Muscle layer of colon (tissue), 2 donors: ENCODE data around the gene ERCC6L2.

Experiments used
- H3K27ac ChIP-seq: one replicate; pipeline ENCODE4 v1.7.0; 2013; ENCODE audit warnings: low read depth, mild to moderate bottlenecking, low read length, moderate library complexity
- H3K27me3 ChIP-seq, 2 donors: one replicate each; pipeline ENCODE4 v1.7.0; 2013; ENCODE audit warnings: low read length in 2 of 2, mild to moderate bottlenecking in 2 of 2; ENCODE audit not compliant: insufficient read depth in 2 of 2, control insufficient read depth in 1 of 2
- H3K36me3 ChIP-seq: one replicate; pipeline ENCODE4 v1.7.0; 2013; ENCODE audit warnings: mild to moderate bottlenecking, low read length; ENCODE audit not compliant: insufficient read depth
- H3K4me1 ChIP-seq: one replicate; pipeline ENCODE4 v1.7.0; 2013; ENCODE audit warnings: mild to moderate bottlenecking, low read length; ENCODE audit not compliant: insufficient read depth
- H3K4me3 ChIP-seq, 2 donors: one replicate each; pipeline ENCODE4 v1.7.0; 2013; ENCODE audit warnings: low read length in 2 of 2, low read depth in 1 of 2, mild to moderate bottlenecking in 1 of 2, moderate library complexity in 1 of 2
- H3K9ac ChIP-seq: one replicate; pipeline ENCODE4 v1.7.0; 2013; ENCODE audit warnings: low read length
- H3K9me3 ChIP-seq: one replicate; pipeline ENCODE4 v1.7.0; 2013; ENCODE audit warnings: mild to moderate bottlenecking, low read length
- donor health status: abdominal sarcoma.
- donor health status: Adenocarcinoma of cecum.

ERCC6L2 gene

DNA sequence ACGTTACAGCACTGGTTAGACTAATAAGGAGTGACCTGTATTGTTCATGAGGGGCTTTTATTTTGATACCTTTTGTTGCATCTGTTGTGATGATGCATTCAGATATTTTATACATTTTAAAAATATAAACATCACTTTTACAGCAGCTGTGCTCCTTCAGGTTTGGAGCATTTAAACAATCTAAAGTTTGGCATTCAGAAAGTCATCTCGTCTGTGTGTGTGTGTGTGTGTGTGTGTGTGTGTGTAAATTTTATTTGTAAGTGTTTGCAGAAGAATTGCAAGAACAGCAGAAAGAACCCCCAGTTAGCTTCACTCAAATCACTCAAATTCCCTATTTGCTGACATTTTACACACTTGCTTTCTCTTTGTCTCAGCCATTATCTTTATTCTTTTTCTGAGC lies 87.4 kb downstream of the ERCC6L2 start:
- Histone ChIP-seq H3K27me3 (no peaks in the 10 kb centered on the region), H3K9me3 (no peaks in the 10 kb centered on the region), H3K27ac (no peak overlapping the region), H3K9ac (no peak overlapping the region), H3K36me3 (no peaks in the 10 kb centered on the region), H3K4me1 (no peaks in the 10 kb centered on the region), H3K4me3 (no peak overlapping the region)

DNA sequence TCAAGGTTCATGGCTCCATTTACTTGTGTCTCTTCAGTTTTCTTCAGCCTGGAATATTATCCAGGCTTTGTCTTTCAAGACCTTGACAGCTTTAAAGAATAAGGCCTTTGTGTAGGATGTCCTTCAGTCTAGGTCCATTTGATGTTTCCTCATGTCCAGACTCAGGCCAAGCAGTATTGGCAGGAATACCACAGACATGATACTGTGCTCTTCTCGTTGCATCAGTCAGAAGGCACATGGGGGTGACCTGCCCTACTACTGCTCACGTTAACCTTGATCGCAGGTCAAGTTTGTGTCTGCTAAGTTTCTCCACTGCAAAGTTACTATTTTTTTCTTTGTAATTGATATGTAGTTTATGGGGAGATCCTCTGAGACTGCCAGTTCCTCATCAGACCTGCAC lies 88.2 kb downstream of the ERCC6L2 start:
- Histone ChIP-seq H3K27ac (no peak overlapping the region), H3K4me3 (no peak overlapping the region), H3K27me3 (no peaks in the 10 kb centered on the region), H3K4me1 (no peaks in the 10 kb centered on the region), H3K9me3 (no peaks in the 10 kb centered on the region), H3K9ac (no peak overlapping the region), H3K36me3 (no peaks in the 10 kb centered on the region)

DNA sequence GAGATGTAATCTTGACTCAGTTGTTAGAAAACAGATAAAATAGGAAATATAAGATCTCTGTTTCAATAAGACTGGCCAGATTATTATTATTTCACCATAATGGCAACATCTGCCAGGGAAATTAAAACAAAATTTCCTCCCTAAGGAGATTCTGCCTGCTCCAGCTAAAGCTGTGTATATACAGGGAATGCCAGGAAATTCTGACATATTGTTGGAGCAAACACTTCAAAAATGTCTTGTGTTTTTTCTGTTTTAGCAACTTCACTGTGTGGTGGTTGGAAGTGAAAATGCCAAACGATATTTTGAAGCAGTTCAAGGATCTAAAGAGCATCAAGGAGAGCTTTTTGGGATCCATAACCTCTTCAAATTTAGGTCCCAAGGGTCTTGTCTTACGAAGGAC lies 90.8 kb downstream of the ERCC6L2 start:
- Histone ChIP-seq H3K27me3 (no peaks in the 10 kb centered on the region), H3K4me1 (no peaks in the 10 kb centered on the region), H3K9me3 (no peaks in the 10 kb centered on the region), H3K27ac (no peak overlapping the region), H3K36me3 (no peaks in the 10 kb centered on the region), H3K9ac (no peak overlapping the region), H3K4me3 (no peak overlapping the region)

DNA sequence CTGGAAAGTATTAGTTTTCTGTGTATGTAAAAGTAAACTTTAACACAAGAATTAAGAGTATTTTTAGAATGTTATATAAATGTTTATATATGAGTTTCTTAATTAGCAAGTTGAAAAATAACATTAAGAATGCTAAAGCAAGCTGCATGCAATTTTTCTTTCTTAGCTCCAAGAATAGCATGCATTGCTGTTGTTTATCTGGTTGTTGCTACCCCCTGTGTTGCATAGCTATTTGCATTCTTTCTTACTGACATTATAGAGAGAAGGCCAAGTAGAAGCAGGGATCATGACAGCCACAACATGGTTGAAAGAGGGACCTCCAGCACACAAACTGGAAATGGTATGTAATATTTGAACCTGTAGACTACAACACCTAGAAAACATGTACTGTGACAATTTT lies 94.8 kb downstream of the ERCC6L2 start:
- no peaks in the 10 kb centered on the region for H3K9me3 ChIP-seq
- no peak overlapping the region for H3K27ac ChIP-seq
- H3K36me3 ChIP-seq, result peaks cover 11% of the 10 kb centered on the region
- no peak overlapping the region for H3K4me3 ChIP-seq
- H3K27me3 ChIP-seq, result no peaks in the 10 kb centered on the region
- H3K9ac ChIP-seq, result no peak overlapping the region
- H3K4me1 ChIP-seq, result no peaks in the 10 kb centered on the region

DNA sequence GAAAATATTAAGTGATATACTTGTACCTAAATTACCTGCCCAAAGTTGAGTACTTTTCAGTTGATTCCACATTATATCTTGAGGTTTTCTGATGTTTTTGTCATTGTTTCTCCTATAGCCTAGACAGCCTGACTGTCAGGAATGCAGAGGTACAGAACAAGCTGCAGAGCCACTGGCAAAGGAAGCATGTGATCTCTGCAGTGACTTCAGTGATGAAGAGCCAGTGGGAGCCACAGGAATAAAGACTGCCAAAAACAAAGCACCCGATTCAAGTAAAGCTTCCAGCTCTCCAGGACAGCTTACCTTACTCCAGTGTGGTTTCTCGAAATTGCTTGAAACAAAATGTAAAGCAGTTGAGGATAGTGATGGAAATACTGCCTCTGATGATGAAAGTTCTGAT lies 96.3 kb downstream of the ERCC6L2 start:
- no peak overlapping the region for H3K27ac ChIP-seq

DNA sequence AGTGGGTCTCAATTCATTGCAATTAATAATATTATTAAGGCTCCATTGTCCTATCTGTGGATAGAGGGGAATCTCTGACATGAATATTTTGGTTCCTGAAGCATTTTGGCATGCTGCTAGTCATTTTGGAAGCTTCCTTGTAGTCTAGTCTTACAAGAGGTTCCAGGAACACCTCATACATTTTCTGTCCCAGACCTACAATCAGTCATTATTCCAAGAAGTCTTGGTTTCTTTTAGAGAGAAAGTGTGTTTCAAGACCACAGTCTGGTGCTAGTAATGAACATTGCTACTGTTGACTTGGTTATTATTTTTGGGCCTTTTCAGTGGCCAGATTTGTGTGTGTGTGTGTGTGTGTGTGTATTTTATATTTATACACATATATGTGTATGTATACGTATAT lies 98.9 kb downstream of the ERCC6L2 start:
- H3K9ac ChIP-seq, result no peak overlapping the region
- H3K4me3 ChIP-seq, result no peak overlapping the region
- no peaks in the 10 kb centered on the region for H3K9me3 ChIP-seq
- H3K27me3 ChIP-seq, result no peaks in the 10 kb centered on the region
- H3K4me1 ChIP-seq, result peaks cover 6% of the 10 kb centered on the region
- H3K27ac ChIP-seq, result no peak overlapping the region
- H3K36me3 ChIP-seq, result peaks cover 11% of the 10 kb centered on the region

More for the DNA sequence above, 96.3 kb downstream of the ERCC6L2 start:
- no peaks in the 10 kb centered on the region for H3K9me3 ChIP-seq
- no peaks in the 10 kb centered on the region for H3K27me3 ChIP-seq
- H3K36me3 ChIP-seq, result peaks cover 11% of the 10 kb centered on the region
- no peaks in the 10 kb centered on the region for H3K4me1 ChIP-seq
- no peak overlapping the region for H3K9ac ChIP-seq
- H3K4me3 ChIP-seq, result no peak overlapping the region

DNA sequence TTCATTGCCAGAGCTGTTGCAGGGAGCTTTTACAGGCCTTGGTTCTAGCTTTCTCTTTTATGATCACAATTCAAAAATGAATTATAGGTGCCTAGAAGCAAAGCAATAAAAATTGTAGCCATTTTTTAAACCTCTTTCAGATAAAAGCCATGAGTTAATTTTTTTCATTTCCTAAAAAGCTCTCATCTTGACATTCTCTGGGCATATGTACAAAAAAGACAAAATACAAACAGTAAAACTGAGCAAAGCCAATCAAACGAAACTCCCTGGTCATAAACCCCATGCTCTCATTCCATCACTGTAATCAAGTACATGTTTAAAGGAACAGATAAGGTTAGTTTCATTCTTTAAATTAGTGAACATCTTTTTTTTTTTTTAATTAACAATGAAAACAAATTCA lies 101.9 kb downstream of the ERCC6L2 start:
- no peaks in the 10 kb centered on the region for H3K27me3 ChIP-seq
- no peak overlapping the region for H3K9ac ChIP-seq
- H3K4me3 ChIP-seq, result no peak overlapping the region
- H3K9me3 ChIP-seq, result no peaks in the 10 kb centered on the region
- H3K4me1 ChIP-seq, result peaks cover 6% of the 10 kb centered on the region
- H3K27ac ChIP-seq, result no peak overlapping the region
- H3K36me3 ChIP-seq, result peaks cover 10% of the 10 kb centered on the region

DNA sequence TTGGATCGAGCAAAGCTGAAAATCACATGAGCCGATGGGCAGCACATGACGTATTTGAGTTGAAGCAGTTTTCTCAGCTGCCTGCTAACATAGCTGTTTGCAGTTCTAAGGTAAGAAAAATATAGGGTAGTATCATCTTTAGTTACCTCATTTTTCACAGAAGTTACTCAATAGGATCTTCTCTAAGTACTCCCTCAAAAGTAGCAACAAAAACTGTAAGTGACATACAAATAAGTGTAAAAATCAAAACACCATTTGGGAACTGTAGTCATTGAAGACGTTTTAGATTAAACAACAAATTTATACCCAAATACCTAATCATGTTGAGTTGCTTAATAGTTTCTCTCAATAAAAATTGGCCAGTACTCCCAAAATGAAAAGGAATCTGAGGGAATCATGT lies 102.6 kb downstream of the ERCC6L2 start:
- peaks cover 2% of the 10 kb centered on the region for H3K36me3 ChIP-seq
- H3K27me3 ChIP-seq, result no peaks in the 10 kb centered on the region
- peaks cover 6% of the 10 kb centered on the region for H3K4me1 ChIP-seq
- H3K9ac ChIP-seq, result no peak overlapping the region
- H3K27ac ChIP-seq, result no peak overlapping the region
- no peaks in the 10 kb centered on the region for H3K9me3 ChIP-seq
- H3K4me3 ChIP-seq, result no peak overlapping the region

DNA sequence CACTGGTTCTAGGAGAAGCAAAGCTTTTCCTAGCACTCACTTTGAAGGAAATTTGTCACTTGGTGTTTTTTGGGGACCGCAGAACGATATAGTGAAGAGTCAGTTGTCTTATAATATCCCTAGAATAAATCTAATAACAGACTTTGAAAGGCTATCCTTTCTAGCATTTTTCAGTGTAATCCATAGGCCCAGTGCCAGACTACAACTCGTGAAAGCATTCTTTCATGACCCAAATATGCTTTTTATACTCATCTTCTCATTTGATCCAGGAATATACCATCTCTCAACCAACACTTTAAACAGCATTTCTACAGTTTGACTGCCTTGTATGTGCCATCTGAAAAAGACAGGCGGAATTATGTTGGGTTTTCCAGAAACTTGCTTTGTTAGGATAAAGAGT lies 104.0 kb downstream of the ERCC6L2 start:
- Histone ChIP-seq H3K9me3 (no peaks in the 10 kb centered on the region), H3K4me1 (peaks cover 6% of the 10 kb centered on the region), H3K4me3 (no peak overlapping the region), H3K27ac (no peak overlapping the region), H3K9ac (no peak overlapping the region), H3K27me3 (no peaks in the 10 kb centered on the region), H3K36me3 (no peaks in the 10 kb centered on the region)

DNA sequence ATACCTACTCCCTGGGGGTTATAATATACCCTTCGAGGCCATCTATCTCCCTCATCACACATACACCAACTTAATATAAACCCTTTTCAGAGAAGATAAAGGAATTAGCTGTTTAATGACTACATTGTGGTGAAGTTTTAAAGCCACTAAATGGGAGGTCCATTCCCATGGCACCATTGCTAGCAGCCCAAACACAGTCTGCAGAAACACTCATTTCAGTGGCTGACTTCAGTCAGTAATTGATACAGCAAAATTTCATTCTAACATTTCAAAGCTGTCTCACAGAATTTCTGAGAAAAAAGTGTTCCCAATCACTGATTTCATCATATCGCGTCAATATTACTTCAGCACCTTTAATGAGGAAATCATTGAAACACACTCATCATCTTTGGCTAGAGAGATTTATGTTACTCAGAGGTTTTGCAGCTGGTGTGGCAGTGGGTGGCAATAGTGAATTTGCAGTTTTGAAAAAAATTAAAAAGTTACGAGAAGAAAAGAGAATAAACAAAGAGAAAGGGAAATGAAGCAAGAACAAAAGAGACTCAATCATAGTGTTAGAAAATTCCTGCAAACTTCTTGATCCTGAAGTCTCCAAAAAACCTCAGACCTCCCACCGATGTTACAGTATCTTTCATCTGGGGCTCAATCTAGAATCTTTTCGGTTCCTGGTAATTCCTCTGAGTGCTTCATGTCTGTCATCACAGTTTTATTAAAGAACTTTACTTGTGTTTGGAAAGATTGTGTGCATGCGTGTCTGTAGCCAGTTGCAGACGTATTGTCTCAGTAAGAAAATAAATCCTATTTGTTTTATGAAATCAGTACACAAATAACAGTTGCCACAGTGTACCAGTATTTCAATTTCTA lies 105.0 kb downstream of the ERCC6L2 start:
- Histone ChIP-seq H3K9ac (no peak overlapping the region), H3K27ac (no peak overlapping the region), H3K27me3 (no peaks in the 10 kb centered on the region), H3K4me1 (peaks cover 6% of the 10 kb centered on the region), H3K9me3 (no peaks in the 10 kb centered on the region), H3K4me3 (no peak overlapping the region), H3K36me3 (no peaks in the 10 kb centered on the region)

DNA sequence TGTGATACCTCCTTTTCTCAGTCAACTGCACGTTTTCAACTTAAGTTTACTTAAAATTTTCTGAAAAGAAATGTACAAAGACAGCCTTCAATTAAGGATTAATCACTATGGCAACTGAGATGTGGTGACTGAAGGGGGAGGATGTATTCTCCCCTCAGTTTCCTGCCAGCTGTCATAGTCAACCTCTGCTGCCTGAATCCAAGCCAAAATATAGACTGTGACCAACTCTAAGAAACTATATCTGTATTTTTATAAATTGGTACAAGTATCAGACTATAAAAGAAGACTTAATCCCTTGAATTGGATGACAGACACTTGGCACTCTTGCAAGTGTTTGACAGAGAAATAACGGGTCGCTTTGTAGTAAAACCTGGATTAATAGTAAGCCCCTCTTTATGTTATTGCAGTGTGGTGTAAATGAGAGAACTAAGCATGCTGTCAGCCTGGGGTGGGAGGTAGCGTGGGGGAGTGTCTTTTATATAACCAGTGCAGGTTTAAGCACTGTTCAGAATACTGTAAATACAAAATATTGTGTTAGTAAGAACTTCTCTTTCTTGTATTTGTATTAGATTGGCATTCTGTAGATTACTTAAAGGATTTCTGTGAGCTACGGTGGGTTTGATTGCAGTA lies 106.4 kb downstream of the ERCC6L2 start:
- Histone ChIP-seq H3K9ac (no peak overlapping the region), H3K4me1 (peaks cover 6% of the 10 kb centered on the region), H3K9me3 (no peaks in the 10 kb centered on the region), H3K27ac (no peak overlapping the region), H3K27me3 (no peaks in the 10 kb centered on the region), H3K4me3 (no peak overlapping the region), H3K36me3 (no peaks in the 10 kb centered on the region)
